HFF-Myc (cell line): ENCODE data around the gene GALNT9.

ENCODE experiments used
- DNase-seq: peaks from one replicate; pipeline ENCODE4 v3.0.0-alpha.2; 2011; ENCODE audit warnings: low read depth; ENCODE audit errors: extremely low read depth
- H3K4me3 ChIP-seq: replicated peaks from 2 replicates; pipeline ENCODE4 v1.5.1; 2011; ENCODE audit warnings: low read depth, mild to moderate bottlenecking, control low read depth, low read length
- CTCF ChIP-seq: IDR thresholded peaks from 2 replicates; pipeline ENCODE4 v1.5.1; 2012; ENCODE audit warnings: mild to moderate bottlenecking, low read depth, low read length, control low read depth; ENCODE audit errors: missing control alignments

Gene GALNT9

DNA sequence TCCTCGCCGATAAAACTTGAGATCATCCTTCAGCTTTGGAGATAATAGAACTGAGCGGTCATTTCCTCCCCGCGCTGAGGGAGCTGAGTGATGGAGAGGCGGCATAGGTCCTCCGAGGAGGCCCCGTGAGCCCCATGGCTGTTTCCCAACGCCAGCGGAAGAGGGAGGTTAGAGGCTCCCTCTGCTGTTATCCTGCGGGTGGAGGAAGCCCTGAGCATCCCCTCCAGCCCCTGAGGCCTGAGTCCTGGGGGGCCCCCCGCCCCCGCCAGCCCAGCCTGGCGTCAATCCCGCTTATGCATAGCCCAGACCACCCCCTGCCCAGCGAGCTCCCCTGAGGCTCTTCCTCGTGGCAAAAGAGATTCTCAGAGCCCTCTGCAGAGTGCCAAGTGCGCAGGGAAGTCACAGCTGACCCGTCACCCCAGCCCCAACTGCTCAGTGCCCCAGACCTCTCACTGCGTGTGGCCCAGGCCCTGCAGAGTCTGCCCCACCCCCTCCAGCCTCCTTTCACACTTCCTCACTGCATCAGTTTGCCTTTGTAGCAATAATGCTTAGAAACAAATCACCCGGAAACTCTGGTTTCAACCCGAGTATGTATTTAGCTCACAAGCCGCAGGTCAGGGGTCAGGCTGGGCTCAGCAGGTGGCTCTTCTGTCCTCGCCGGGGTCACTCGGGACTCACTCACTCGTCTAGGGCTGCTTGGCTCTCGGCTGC, 44.7 kb upstream of the GALNT9 start:
- H3K4me3 ChIP-seq: no peak overlapping the region
- no peak for TF ChIP-seq CTCF
- DNase-seq: no peak

- no peak for TF ChIP-seq CTCF
- DNase-seq: no peak
- no peak overlapping the region for H3K4me3 ChIP-seq
These were observed 38.5 kb upstream of the GALNT9 start for GRCh38 chr12:132367852-132368251.

DNA sequence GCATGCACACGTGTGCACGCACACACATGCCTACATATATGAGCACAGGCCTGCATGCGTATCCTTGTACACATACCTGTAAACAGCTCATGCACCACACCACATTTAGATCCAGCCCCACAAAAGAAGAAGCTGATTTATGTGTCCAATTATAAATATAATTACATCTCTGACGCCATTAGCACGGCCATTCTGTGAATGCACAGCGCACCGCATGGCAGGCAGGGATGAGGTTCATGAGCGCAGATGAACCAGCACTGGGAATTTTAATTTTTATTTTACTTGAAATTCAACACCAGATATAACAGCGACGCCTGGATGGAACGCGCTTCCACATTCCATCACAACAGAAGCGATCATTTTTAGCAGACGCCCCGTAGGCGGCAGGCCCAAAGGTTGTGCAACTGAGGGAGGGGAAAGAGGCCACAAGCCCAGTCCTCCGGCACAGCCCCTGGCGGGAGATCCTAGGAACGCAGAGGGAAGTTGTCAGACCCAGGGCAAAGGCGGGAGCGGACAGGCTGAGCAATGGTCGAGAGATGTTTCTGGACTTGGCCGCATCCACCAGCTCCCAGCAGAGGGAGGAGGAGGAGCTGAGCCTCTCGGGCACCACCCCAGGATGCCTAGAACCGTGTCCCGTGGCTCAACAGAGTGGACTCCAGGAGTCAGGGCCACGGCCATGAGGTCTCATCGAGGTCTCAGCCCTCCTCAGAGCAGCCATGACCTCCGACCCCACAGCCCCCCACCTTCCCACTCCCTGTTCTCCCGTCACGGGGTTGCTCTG, 37.9 kb upstream of the GALNT9 start:
- DNase-seq: no peak
- TF ChIP-seq CTCF: no peak
- no peak overlapping the region for H3K4me3 ChIP-seq

GRCh38 chr12:132366341-132366861, 37.0 kb upstream of the GALNT9 start:
- no peak overlapping the region for H3K4me3 ChIP-seq
- no peak for DNase-seq
- TF ChIP-seq CTCF: no peak

DNA sequence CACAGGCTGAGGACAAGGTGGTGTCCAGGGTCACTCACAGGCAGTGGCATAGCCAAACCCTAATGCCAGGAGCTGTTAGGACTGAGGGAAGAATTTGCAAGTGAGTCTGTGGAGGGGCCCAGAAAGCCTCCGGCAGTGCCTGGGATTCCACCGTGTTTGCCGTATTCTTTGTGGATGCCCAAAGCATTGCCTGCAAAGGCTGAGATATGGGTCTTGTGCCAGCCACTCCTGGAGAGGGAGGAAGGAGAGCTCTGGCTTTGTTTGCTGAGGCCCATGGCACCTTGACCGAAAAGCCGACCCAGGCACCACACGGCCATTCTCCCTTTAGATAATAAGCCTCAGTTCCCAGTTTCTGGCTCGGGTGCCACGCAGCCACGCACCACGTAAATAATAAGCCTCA, 35.8 kb upstream of the GALNT9 start:
- no peak overlapping the region for H3K4me3 ChIP-seq
- no peak for DNase-seq
- TF ChIP-seq CTCF: no peak

DNA sequence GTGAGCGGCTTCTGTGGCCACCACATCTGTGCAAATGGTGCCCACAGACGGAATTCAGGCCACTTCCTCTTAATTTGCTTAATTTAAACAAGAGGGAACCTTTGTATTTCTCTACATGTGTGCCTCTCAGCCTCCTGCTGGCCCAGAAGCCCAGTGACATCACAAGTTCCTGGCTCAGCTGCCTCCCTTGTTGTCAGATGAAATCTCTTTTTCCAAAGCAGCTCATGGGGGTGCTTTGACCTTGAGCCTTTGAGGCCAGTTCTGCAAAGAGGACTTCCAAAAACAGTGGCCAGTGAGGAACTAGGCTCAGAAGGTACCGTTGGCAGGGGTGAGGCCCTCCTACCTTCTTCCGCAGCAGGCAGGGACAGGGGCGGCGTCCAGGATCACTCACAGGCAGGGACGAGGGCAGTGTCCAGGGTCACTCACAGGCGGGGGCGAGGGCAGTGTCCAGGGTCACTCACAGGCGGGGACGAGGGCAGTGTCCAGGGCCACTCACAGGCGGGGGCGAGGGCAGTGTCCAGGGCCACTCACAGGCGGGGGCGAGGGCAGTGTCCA, 35.0 kb upstream of the GALNT9 start:
- no peak for TF ChIP-seq CTCF
- no peak overlapping the region for H3K4me3 ChIP-seq
- DNase-seq: no peak
